ENCODE results near the gene VSTM5.

GRCh38 chr11:93770160-93770559 is 80.3 kb downstream of the VSTM5 start:
- no peak for TF ChIP-seq EP300 (IDR thresholded peaks at IDR 0.05; ENCODE audit: borderline replicate concordance in 1 of 2, low read depth in 1 of 2, low read length in 1 of 2)
- no peak for TF ChIP-seq CTCF (IDR thresholded peaks at IDR 0.05)
- TF ChIP-seq RAD21 (IDR thresholded peaks at IDR 0.05; ENCODE audit: low read length), result no peak
- TF ChIP-seq EZH2phosphoT487 (IDR thresholded peaks at IDR 0.05; ENCODE audit: borderline replicate concordance, low read depth), result no peak
- no peak for TF ChIP-seq TAF1 (IDR thresholded peaks at IDR 0.05; ENCODE audit: borderline replicate concordance, low read depth, low read length)
- TF ChIP-seq SMC3 (IDR thresholded peaks at IDR 0.05; ENCODE audit: low read depth, low read length), result no peak
- TF ChIP-seq, protein P1, sequence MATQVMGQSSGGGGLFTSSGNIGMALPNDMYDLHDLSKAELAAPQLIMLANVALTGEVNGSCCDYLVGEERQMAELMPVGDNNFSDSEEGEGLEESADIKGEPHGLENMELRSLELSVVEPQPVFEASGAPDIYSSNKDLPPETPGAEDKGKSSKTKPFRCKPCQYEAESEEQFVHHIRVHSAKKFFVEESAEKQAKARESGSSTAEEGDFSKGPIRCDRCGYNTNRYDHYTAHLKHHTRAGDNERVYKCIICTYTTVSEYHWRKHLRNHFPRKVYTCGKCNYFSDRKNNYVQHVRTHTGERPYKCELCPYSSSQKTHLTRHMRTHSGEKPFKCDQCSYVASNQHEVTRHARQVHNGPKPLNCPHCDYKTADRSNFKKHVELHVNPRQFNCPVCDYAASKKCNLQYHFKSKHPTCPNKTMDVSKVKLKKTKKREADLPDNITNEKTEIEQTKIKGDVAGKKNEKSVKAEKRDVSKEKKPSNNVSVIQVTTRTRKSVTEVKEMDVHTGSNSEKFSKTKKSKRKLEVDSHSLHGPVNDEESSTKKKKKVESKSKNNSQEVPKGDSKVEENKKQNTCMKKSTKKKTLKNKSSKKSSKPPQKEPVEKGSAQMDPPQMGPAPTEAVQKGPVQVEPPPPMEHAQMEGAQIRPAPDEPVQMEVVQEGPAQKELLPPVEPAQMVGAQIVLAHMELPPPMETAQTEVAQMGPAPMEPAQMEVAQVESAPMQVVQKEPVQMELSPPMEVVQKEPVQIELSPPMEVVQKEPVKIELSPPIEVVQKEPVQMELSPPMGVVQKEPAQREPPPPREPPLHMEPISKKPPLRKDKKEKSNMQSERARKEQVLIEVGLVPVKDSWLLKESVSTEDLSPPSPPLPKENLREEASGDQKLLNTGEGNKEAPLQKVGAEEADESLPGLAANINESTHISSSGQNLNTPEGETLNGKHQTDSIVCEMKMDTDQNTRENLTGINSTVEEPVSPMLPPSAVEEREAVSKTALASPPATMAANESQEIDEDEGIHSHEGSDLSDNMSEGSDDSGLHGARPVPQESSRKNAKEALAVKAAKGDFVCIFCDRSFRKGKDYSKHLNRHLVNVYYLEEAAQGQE (IDR thresholded peaks at IDR 0.05; ENCODE audit: low read depth, low read length), result no peak
- TF ChIP-seq FOXM1 (IDR thresholded peaks at IDR 0.05; ENCODE audit: low read depth), result no peak
- TF ChIP-seq GATA2 (CRISPR knock-in tag; IDR thresholded peaks at IDR 0.05), result no peak
- no peak for TF ChIP-seq MEF2A (IDR thresholded peaks at IDR 0.05; ENCODE audit: borderline replicate concordance, low read depth)
- no peak for TF ChIP-seq JUND (IDR thresholded peaks at IDR 0.05)
- TF ChIP-seq SIN3A (IDR thresholded peaks at IDR 0.05; ENCODE audit: borderline replicate concordance, low read depth, low read length), result no peak
- no peak for TF ChIP-seq CHD2 (IDR thresholded peaks at IDR 0.05; ENCODE audit: low read length, partially characterized antibody)

All from SK-N-SH (cell line).